HG02840 (cell line): ENCODE results near the gene CD248.
"Not testable (repeated sequence)": the region's sequence is repeated elsewhere in the genome, so short reads cannot be mapped to it uniquely, and the experiment has no call there.

ENCODE experiments used
- ATAC-seq: cut with Tn5 transposase; IDR thresholded peaks from one replicate; pipeline ENCODE4 v1.9.1; 2021; ENCODE audit warnings: mild to moderate bottlenecking, moderate library complexity, moderate number of reproducible peaks; ENCODE audit not compliant: unreplicated experiment, low FRiP score

The CD248 gene

DNA sequence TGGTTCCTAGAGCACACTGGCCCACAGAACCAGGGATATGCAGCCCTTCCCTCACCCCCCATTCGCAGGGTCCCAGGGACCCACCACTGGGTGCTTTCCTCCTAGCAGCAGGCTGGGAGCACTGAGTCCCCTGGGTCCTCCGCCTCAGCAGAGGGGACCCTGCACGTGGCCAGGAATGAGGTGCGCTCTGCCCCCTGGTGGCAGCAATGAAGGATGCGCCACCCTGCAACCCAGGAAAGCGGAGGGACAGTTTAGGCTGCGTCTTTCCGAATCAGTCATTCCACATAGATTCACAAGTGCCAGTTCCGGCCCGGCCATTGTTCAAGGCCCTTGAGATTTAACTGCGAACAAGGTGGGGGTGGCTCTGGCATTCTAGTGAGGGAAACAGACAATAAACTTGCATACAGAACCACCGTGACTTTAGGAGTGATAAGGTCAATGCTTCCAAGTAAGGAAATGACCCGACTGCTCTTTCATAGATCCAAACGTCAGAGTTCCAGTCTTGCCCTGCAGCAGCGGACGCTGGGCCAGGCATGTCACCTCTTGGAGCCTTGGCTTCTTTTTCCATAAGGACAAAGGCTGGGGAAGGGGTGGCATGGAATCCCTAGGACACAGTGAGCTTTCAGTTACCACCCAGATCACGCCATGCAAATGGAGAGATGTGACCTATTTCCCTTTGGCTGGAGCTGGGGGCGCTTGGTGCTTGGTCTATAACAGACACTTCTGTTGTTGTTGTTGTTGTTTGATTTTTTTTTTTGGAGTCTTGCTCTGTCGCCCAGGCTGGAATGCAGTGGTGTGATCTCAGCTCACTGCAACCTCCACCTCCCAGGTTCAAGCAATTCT is 11.7 kb upstream of the CD248 start:
- ATAC-seq: no peak

DNA sequence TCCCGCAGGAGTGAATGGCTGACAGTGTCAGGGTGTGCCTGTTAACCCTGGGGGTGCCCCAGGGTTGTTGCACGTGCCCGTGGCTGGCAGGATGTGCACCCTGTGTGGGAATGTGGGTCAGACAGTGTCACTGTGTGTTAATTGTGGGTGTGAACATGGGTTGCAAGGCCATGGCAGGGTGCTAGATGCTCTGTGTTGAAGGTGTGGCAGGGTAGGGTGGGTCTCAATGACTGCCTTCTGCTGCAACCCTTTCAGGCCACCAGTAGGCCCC is 11.1 kb upstream of the CD248 start:
- ATAC-seq: no peak

DNA sequence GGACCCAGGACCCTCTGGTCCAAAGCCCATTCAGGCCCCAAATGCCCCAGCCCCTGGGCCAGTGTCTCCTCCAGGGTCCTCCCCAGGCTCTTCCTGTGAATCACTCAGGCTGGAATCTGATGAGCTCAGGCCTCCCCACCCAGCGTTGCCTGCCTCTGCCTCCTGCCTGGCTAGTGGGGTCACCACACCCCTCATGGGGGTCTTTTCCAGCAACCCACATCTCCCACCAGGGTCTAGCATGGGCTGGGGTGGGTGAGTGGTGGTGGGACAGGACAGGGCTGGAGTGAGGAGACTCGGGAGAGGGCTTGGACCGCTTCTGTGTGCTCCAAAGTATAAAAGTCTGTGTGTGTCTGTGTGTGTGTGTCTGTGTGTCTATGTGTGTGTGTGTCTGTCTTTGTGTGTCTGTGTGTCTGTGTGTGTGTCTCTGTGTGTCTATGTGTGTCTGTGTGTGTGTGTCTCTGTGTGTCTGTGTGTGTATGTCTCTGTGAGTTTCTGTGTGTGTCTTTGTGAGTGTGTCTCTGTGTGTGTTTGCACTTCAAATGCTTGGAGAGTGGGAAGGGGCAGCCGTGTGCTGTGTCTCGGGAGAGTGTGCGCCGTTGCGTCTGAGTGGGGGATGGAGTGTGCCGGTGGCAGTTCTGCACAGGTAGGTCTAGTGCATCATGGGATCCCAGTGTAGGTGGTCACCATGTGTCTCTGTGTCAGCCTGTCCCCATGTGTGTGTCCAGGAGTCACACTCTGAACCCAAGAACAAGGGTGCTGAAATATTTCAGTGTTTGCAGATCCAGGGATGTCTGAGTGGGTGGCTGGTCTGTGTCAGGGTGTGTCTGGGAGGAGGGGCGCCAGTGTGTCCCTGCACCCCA is 10.6 kb upstream of the CD248 start:
- no peak for ATAC-seq

DNA sequence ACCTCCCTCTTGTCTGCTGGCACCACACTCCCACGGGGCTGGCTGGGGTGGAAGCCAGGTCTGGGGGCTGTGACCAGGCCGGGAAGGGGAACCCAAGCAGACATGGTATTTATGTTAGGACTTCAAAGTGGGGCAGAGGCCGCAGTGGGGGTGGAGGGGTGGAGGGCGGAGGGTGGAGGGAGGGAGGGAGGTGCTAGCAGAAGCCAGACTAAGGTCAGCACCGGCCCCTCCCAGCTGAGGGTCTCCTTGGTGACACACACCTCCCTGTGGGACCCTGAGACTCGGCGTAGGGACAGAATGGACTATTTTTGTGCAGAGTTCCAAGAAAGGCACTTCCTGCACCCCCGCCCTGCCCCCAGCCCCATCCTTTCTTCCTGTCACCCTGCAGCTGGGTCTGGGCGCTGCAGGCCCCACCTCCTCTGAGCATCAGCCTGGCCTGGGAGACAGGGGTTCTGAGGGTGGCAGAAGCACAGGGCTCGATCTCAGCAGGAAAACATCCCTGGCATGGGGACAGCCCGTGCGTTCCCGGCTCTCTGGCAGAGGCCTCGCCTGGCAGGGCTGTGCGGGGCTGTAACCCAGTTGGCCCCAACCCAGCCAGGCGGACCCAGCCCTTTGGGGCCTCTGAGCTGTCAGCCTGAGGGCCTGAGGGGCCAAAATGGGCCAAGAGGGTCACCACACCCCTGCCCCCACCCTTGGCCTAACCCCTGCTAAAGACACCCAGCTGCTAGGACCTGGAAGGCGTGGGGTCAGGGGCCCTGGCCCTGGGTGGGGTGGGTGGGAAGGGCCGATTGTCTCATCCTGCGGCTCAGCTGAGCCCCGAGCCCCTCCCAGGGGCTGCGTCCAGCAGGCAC is 9.6 kb upstream of the CD248 start:
- no peak for ATAC-seq

DNA sequence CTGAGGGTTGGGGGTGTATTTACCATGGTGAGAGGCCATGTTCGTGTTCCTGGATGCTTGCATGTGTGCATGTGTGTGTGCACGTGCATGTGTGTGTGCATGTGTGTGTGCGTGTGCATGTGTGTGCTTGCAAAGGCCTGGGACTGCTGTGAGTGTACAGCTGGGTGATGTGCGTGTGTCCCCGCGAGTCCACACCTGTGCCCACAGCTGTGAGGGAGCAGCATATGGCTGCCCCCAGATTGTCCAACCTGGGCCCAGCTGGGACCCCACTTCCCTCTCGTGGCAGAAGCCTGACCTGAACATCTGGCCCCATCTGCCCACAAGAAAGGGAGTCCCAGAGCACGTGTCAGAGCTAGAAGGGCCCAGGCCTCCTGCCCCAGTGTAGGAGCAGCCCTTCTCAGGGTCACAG is 8.4 kb upstream of the CD248 start:
- ATAC-seq: no peak

DNA sequence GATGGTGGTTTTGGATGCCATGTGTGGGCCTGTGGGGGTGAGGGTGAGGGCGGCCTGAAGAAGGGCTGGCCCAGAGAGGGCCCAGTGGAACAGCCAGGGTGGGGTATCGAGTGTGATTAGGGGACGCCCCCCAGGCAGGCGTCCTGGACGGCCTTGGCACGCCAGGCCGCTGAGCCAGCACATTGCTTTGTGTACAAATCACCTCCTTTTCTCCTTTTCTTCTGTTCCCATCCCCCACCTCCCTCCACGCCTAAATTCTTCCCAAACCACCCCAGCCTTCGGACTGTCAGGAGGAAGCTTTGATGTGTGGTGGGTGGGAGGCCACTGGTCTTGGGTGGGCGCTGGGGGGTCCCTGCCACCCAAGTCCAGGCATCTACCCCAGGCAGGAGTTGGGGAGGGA is 7.8 kb upstream of the CD248 start:
- no peak for ATAC-seq

DNA sequence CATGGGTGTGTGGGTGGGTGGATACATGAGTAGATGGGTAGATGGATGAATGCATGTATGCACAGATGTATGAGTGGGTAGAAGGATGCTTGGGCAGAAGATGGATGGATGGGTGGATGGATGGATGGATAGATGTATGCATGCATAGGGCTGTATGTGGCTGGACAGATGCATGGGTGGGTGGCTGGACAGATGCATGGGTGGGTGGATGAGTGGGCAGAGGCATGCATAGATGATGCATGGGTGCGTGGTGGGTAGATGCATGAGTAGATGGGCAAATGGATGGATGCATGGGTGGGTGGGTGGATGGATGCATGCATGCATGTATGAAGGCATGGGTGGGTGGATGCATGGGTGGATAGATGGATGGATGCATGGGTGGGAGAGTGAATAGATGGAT is 6.8 kb upstream of the CD248 start:
- ATAC-seq: no peak

DNA sequence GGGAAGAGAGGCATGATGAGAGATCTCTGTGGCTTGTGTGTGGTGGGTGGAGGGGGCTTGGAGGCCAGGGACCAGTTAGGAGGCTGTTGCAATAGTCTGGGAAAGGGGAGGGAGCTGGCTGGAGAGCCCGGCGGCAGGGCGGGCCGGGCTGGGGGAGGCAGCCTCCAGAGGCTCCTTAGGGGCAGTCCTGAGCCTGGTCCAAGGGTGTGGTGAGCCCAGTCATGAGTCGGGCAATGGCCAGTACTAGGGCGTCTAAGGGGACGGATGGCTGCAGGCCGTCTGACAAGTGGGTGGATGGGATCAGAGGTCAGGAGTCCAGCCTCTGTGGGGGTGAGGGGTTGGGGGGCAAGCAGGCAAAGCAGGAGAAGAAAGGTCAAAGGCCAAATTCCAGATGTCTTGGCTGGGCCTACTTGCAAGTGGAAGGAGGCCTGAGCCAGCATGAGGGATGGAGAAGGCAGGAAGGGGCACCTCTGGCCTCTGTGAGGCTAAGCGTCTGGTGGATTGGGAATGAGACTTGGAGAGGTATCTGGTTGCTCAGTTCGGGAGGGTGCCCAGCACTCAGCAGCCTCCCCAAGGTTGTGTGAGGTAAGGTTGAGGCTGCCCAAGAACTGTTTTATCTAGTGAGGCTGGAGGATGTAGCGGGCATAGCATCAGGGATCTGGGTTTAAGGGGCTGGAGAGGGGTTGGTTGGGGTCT is 6.0 kb upstream of the CD248 start:
- ATAC-seq: no peak

DNA sequence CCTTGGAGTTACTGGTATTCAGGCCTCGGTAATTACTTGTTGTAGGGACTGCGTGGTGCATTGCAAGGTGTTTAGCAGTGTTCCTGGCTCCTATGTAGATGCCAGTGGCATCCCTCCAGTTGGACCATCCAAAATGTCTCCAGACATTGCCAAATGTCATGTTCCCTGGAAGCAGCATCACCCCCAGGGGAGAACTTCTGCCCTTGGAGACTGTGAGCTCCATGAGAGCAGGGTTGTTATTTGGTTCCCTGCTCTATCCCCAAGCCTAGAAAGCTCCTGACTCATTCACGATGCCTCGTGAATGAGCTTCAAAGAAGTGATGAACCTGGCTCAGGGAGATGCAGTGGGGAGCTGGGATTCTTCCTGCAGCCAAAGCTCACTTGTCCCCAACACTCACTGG is 4.8 kb upstream of the CD248 start:
- no peak for ATAC-seq

DNA sequence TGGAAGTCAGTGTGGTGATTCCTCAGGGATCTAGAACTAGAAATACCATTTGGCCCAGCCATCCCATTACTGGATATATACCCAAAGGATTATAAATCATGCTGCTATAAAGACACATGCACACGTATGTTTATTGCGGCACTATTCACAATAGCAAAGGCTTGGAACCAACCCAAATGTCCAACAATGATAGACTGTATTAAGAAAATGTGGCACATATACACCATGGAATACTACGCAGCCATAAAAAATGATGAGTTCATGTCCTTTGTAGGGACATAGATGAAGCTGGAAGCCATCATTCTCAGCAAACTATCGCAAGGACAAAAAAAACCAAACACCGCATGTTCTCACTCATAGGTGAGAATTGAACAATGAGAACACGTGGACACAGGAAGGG is 3.9 kb upstream of the CD248 start:
- ATAC-seq: not testable (repeated sequence)

DNA sequence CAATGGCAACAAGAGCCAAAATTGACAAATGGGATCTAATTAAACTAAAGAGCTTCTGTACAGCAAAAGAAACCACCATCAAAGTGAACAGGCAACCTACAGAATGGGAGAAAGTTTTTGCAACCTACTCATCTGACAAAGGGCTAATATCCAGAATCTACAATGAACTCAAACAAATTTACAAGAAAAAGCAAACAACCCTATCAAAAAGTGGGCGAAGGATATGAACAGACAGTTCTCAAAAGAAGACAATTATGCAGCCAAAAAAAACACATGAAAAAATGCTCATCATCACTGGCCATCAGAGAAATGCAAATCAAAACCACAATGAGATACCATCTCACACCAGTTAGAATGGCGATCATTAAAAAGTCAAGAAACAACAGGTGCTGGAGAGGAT is 3.4 kb upstream of the CD248 start:
- not testable (repeated sequence) for ATAC-seq

DNA sequence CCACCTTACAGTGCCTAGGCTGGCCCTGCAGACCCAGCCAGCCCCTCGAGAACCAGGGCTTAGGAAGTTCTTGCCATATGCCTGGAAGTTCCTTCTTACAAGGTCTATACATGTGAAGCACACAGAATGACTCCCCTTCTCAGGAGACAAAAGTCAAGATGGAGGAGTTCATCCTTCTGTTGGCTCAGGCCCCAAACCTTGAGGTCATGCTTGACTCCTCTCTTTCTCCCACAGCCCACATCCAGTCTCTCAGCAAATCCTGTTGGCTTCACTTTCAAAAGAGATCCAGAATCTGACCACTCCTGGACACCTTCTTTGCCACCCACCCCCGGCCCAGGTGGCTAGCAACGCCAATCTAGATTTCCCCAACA is 1.7 kb upstream of the CD248 start:
- no peak for ATAC-seq

DNA sequence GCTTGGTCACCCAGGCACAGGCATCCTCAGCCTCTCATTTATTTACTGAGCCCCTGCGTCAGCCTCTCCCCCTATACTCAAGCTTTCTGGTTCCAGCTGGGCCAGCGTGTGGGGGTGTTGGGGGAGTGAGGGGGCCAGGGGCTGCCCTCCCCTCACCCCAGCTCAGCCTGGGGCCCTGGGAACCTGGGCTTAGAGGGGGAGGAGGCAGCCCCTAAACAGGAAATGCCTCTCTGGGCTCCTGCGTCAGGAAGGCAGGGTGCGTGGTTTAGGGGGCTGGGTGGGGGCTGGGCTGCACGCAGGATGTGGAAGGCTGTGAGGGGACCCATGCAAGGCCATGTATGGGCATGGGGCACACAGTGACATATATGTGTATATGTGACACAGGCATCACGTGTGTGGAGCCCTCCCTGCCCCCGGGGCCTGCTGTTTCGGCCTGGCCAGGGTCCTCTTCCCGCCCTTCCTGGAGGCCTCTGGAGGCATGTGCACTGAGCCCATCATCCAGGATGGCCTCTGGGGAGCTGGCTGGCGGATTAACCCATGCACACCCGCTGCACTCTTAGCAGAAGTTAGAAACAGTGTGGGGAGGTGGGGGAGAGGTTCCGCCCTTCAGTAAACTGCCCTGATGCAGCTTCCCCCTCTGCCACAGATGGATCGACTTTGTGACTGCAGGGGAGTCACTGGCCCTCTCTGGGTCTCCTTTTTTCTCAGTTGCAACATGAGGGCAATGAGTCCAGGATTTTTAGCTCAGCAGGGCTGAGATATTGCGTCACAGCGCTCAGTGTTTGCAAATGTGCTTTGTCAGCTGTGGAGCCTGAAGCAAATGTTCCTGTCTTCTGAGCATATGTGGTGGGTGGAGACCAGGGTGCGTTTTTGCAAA is 1.1 kb upstream of the CD248 start:
- ATAC-seq: no peak

DNA sequence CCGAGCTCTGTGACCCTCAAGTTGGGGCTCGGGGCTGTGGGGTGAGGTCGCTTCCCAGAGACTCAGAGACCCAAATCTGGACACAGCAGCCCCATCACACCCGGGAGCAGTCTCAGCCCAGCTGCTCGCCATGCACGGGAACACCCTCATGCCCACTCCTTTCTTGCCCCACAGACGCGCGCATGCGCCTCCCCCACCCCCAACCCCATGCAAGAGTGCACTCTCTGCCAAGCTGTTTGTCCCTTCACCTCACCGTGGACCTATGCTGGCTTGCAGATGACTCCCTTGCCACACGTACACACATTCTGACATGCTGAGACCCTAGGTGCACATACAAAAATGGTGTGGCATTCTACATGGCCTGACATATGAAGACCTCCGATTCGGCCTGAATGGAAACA is 478 bp upstream of the CD248 start:
- no peak for ATAC-seq

DNA sequence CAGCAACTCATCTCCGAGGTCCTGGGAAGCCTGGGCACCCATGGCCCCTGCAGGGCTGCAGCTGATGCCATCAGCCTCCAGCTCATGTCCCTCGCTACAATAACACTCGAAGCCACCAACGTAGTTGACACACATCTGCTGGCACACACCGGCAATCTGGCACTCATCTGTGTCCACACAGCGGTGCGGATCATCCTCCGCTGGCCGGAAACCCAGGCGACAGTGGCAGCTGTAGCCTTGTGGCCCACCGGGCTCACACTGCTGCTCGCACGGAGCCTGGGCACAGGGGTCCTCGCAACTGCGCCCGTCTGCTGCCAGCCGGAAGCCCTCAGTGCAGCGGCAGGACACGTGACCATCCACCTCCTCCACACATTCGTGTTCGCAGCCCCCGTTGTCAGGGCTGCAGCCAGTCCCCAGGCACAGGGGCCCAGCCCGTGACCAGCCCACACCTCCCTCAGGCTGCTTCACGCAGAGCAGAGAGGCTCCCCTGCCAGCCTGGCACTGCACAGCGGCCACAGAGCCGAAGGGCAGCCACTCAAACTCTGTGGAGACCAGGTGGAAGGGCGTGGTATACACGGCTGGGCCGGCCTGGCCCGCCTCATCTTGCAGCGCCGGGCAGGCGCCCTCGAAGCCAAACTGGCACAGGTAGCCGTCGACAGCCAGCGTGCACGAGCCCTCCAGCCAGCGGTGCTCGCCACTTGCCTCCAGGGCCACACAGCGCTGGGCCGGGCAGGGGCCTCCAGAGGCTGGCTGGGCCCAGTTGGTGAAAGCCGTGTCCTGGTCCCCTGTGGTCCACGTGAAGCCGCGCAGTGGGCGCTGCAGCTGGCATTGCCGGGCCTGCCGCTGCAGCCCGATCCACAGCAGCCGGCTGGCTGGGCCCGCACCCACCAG is 678 bp downstream of the CD248 start:
- no peak for ATAC-seq

DNA sequence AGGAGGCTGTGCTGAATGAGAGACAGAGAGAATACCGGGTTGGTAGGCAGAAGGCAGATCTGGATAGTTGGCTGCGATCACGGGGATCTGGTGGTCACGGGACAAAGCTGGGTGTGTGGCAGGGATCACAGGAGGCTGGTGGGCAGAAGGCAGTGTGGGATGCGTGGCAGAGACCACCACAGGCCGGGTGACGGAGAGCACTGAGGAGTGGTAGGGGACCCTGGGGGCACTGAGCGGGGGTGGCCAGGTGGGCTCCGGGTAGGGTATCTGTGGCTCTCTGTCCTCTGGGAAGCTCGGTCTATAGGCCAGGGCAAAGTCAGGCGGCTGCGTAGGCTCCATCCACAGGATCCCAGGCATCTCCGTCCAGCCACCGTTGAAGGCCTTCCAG is 1.4 kb downstream of the CD248 start:
- ATAC-seq: no peak

DNA sequence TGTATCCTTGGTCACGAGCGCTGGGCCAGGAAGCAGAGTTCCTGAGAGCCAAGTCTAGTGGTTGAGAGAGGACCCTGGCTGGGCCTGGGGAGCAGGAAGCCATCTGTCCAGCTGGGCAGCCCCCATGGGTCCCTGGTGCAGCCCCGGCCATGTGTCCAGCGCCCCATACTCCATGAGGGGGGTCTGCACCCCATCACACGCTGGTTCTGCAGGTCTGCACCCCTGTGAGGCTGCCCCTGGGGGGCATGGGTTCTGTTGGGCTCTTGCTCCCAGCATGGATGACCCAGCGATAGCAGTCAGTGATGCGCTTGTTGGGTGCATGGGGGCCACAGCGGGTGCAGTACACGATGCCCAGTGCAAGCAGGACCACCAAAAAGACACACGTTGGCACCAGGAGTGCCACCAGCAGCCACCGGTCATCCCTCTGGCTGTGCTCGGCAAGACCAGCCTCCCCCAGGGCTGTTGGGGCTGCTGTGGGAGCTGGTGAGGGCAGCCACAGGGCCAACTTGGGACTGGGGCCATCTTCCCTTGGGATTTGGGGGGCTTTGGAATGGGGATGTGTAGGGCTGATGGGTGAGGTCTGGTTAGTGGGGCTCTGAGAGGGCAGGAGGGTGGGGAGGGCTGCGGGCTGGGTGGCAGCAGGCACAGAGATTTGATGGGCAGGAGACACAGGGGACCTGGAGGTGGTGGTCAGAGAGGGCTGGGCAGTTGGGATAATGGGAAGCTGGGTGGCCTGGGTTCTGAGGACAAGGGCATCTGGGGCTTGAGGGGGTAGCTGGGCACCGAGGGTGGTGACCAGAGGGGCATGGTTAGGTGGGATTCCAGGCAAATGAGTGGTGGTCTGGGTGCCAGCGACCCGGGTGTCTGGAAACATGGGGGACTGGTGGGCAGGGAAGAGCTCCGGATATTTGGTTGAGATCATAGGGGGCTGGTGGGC is 2.0 kb downstream of the CD248 start:
- ATAC-seq: no peak

DNA sequence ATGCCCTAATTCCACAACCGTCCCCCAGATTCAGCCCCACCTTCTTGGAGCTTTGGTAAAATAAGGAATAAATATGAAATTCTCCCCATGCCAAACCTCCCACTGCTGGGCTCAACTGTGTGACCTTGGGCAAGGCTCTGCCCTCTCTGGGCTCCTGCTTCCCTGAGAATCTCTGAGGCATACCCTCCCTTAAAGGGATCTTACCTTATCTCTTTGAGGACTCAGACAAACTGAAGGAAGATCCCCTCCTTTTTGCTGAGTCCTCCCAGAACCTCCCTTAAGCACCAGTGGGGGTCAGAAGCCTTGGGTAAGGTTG is 2.7 kb downstream of the CD248 start:
- no peak for ATAC-seq
